RWPE2 (cell line): ENCODE measurements around the gene KCNT2.

ENCODE experiments used
- ATAC-seq: fragments of 200-7000 bp; cut with Tn5 transposase; 3 replicates; pipeline ENCODE4 v1.9.1; 2021; ENCODE audit warnings: low read depth
- DNase-seq: peaks from one replicate; pipeline ENCODE4 v3.0.0-alpha.2; 2020; ENCODE audit warnings: low spot score
- H3K27ac ChIP-seq: fragments of 450-650 bp; 2 replicates; pipeline ENCODE4 v1.5.1; 2017; ENCODE audit warnings: mild to moderate bottlenecking; ENCODE audit not compliant: poor library complexity, severe bottlenecking
- H3K27me3 ChIP-seq: fragments of 250-450 bp; sonication (Bioruptor Pico); 2 replicates; pipeline ENCODE4 v1.5.1; 2021; ENCODE audit warnings: mild to moderate bottlenecking, moderate library complexity; ENCODE audit not compliant: insufficient read depth, poor library complexity, severe bottlenecking
- H3K36me3 ChIP-seq: fragments of 250-450 bp; sonication (Bioruptor Pico); 2 replicates; pipeline ENCODE4 v1.5.1; 2020; ENCODE audit warnings: low read depth, mild to moderate bottlenecking, moderate library complexity
- H3K4me1 ChIP-seq: fragments of 250-450 bp; sonication (Bioruptor Pico); 2 replicates; pipeline ENCODE4 v1.5.1; 2021; ENCODE audit warnings: mild to moderate bottlenecking, moderate library complexity; ENCODE audit not compliant: insufficient read depth, poor library complexity, severe bottlenecking
- H3K4me3 ChIP-seq: fragments of 250-450 bp; sonication (Bioruptor Pico); 2 replicates; pipeline ENCODE4 v1.5.1; 2021; ENCODE audit warnings: mild to moderate bottlenecking, moderate library complexity; ENCODE audit not compliant: severe bottlenecking
- H3K9me3 ChIP-seq: fragments of 250-450 bp; sonication (Bioruptor Pico); 2 replicates; pipeline ENCODE4 v1.5.1; 2021; ENCODE audit warnings: mild to moderate bottlenecking, moderate library complexity; ENCODE audit not compliant: severe bottlenecking
- TF ChIP-seq, protein P1 (sequence below): fragments of 450-650 bp; IDR thresholded peaks from one replicate; pipeline ENCODE4 v1.5.1; 2017; ENCODE audit warnings: mild to moderate bottlenecking, moderate library complexity; ENCODE audit not compliant: poor library complexity, severe bottlenecking

Gene KCNT2

DNA sequence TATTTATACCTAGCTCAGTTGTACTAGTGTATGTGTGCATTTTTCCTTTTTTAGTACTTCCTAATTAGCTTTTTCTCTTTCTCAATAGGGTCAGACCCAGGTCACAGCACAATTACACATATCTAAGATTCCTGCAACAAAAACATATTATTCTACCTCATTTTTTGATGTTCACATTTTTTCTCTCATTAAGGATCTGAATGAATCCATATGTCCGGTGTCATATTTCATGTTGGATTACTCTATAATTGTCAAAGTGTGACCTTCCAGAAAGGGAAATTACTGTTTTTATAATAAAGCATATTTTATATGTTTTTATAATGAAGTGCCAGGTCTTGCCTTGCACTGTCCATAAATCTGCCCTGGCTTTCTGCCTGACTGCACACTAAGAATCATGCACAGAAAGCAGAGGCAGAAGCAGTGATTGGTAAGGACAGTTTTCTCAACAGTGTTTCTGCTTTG, 143.7 kb downstream of the KCNT2 start:
- Histone ChIP-seq H3K9me3 (no peaks in the 10 kb centered on the region), H3K36me3 (no peaks in the 10 kb centered on the region), H3K4me1 (peaks cover 27% of the 10 kb centered on the region), H3K27me3 (no peaks in the 10 kb centered on the region), H3K27ac (no peak overlapping the region), H3K4me3 (no peak overlapping the region)
- TF ChIP-seq, protein P1, sequence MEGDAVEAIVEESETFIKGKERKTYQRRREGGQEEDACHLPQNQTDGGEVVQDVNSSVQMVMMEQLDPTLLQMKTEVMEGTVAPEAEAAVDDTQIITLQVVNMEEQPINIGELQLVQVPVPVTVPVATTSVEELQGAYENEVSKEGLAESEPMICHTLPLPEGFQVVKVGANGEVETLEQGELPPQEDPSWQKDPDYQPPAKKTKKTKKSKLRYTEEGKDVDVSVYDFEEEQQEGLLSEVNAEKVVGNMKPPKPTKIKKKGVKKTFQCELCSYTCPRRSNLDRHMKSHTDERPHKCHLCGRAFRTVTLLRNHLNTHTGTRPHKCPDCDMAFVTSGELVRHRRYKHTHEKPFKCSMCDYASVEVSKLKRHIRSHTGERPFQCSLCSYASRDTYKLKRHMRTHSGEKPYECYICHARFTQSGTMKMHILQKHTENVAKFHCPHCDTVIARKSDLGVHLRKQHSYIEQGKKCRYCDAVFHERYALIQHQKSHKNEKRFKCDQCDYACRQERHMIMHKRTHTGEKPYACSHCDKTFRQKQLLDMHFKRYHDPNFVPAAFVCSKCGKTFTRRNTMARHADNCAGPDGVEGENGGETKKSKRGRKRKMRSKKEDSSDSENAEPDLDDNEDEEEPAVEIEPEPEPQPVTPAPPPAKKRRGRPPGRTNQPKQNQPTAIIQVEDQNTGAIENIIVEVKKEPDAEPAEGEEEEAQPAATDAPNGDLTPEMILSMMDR, result no peak
- ATAC-seq (no peak), DNase-seq (no peak)

DNA sequence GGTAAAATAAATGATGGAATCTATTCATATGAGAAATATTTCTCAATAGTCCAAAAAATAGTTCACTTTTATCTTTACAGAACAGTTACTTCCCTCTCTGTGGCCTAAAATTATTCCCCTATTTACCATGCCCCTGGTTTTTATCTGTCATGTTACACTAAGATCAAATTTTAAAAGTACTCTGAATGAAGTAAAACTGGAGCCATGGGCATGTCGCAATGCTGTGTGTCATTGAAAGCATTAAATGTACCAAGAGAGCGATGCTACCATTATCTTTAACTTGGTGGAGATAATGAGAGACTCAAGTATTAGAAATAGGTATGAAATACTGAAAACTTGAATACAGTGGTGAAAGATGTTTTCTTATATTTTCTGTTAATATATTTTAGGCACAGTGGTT, 146.2 kb downstream of the KCNT2 start:
- TF ChIP-seq, protein P1, result no peak
- H3K27me3 ChIP-seq, result no peaks in the 10 kb centered on the region
- H3K4me3 ChIP-seq, result no peak overlapping the region
- no peak for ATAC-seq
- no peak overlapping the region for H3K27ac ChIP-seq
- H3K9me3 ChIP-seq, result no peaks in the 10 kb centered on the region
- no peak for DNase-seq
- H3K36me3 ChIP-seq, result no peaks in the 10 kb centered on the region
- H3K4me1 ChIP-seq, result peaks cover 23% of the 10 kb centered on the region

DNA sequence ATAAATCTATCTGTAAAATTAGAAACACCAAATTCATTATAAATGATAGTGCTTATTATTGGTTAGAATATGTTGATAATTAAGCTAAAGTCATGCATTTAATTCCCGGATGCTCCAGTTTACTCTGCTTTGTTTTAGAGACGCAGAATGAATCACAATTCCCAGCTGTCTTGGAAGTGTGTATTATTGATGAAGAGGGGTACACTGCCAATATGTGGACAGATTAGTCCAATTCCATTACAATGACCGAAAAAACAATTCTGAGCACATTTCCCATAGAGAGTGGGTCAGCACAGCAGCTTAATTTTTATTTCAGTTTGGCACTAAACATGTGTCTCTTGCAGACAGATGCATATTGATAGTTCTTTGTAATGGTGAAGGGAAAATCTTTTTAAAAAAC, 146.7 kb downstream of the KCNT2 start:
- TF ChIP-seq, protein P1, result no peak
- ATAC-seq (no peak), DNase-seq (no peak)
- no peaks in the 10 kb centered on the region for H3K36me3 ChIP-seq
- no peak overlapping the region for H3K27ac ChIP-seq
- H3K4me3 ChIP-seq, result no peak overlapping the region
- peaks cover 17% of the 10 kb centered on the region for H3K4me1 ChIP-seq
- H3K9me3 ChIP-seq, result no peaks in the 10 kb centered on the region
- no peaks in the 10 kb centered on the region for H3K27me3 ChIP-seq

DNA sequence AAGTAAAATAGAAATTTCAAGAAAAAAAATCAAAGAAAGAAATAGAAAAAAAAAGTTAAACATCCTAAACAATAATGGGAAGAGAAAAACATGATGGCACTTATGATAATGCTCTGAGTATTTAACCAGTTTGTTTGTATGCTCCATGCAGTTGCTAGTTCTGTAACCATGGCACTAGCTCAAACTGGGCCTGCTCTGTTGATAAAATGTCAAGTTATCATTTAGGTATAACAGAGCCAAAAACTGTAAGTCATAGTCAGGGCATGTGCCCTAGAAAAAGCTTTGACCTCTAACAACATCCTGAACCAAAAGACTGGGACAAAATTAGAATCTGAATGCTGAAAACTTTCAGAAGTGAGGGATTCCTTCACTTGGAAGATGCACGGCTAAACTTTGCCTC, 148.9 kb downstream of the KCNT2 start:
- no peak for DNase-seq
- Histone ChIP-seq H3K4me1 (peaks cover 2% of the 10 kb centered on the region), H3K27me3 (no peaks in the 10 kb centered on the region), H3K36me3 (no peaks in the 10 kb centered on the region), H3K4me3 (no peak overlapping the region), H3K27ac (no peak overlapping the region), H3K9me3 (no peaks in the 10 kb centered on the region)
- no peak for ATAC-seq
- TF ChIP-seq, protein P1, result no peak

DNA sequence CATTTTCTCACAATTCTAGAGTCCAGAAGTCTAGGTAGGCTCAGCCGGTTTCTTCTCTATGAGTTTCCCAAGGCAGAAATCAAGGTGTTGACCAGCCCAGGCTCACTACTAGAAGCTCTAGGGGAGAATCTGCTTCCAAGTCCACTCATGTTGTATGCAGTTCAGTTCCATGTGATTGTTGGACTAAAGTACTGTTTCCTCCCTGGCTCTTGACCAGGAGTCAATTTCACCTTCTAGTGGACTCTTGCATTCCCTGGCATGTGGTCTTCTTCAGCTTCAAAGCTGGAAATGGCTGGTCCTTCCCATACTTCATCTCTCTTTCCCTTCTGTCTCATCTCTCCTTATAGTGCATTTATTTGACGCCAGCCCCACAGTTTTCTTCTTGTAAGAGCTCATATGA, 153.4 kb downstream of the KCNT2 start:
- H3K4me1 ChIP-seq, result no peaks in the 10 kb centered on the region
- H3K36me3 ChIP-seq, result no peaks in the 10 kb centered on the region
- ATAC-seq (no peak), DNase-seq (no peak)
- H3K27me3 ChIP-seq, result no peaks in the 10 kb centered on the region
- no peaks in the 10 kb centered on the region for H3K9me3 ChIP-seq
- no peak overlapping the region for H3K4me3 ChIP-seq
- H3K27ac ChIP-seq, result no peak overlapping the region
- TF ChIP-seq, protein P1, result no peak
